Activated CD8-positive, alpha-beta memory T cell treated with anti-CD3 and anti-CD28 coated beads for 48 hours (primary cell): ENCODE data around the gene CXCL1.

Source experiments
- DNase-seq, 3 experiments: peaks; one replicate each; pipeline ENCODE4 v3.0.0-alpha.2; 2020; ENCODE audit warnings: low read depth in 2 of 3, low spot score in 2 of 3

CXCL1 gene

DNA sequence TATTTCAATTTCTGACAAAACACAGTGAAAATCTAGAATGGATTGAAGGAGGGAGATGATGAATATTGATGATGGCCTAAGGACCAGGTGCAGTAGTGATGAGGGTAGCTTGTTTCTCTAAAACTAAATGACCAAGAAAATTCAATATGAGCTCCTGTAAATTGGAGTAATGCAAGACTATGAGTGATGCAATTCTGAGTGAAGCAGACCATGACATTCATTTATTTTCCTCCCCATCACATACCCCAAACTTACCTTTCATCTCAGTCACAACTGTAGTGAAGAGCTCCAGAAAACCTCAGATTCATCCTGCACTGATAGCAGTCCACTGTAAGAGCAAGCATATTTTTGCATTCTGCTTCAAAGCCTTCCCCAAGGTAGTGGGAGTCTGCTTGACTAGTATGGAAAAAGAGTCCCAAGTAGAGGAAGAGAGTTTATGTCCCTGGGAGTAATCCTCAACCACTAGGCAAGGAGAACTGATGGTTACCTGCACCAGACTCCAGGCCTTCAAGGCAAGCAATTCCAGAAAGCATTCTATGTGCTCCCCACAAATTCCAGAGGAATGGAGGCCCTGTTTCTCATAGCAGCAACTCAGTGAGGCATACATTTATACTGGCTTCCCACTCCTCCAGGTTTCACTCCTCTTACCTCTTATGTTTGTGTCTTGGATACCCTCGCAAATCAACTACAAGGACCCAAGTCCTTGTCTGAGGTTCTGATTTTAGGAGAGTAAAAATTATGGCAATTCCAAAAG lies 47.2 kb downstream of the CXCL1 start:
- no peak for DNase-seq

- no peak for DNase-seq
Measured at GRCh38 chr4:73917081-73917501, 47.9 kb downstream of the CXCL1 start.

DNA sequence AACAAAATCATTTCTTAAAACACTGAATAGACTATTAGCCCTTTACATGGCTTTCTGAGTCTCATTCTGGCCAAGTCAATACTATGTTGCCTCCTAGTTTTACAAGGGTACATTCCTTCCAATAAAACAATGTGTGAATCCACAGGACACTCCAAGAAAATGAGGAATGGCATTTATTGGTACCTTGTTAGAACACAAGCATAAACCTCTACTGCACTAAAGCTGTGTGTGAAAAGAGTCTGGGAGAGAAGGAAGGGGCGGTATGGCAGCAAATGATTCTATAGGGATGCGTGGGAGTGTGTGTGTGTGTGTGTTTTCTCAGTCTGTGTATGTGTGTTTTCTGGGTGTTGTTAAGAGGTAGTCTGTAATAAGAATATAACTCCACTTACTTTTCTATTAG lies 48.9 kb downstream of the CXCL1 start:
- no peak for DNase-seq

- DNase-seq: no peak
Measured at GRCh38 chr4:73919691-73920090, 50.5 kb downstream of the CXCL1 start.
